ENCODE data around the gene C1orf56. TPM values are rescaled to one million over a fixed set of nuclear protein-coding genes. Genes with fewer than 3 reads are reported as not detected.

Gene C1orf56
- total and polyA plus RNA-seq, 10 of the 15 experiments (the other 5 are each of a cell fraction or from before 2014, with no cell fraction given), result 0.22 to 15.5 (median 1.5) TPM

- no peak for TF ChIP-seq ZNF207 (IDR thresholded peaks at IDR 0.05; ENCODE audit: borderline replicate concordance)
- no peak for TF ChIP-seq BCL3 (IDR thresholded peaks at IDR 0.05; ENCODE audit: borderline replicate concordance, insufficient read depth, low read depth, low read length, poor library complexity, severe bottlenecking)
- TF ChIP-seq, protein P1, sequence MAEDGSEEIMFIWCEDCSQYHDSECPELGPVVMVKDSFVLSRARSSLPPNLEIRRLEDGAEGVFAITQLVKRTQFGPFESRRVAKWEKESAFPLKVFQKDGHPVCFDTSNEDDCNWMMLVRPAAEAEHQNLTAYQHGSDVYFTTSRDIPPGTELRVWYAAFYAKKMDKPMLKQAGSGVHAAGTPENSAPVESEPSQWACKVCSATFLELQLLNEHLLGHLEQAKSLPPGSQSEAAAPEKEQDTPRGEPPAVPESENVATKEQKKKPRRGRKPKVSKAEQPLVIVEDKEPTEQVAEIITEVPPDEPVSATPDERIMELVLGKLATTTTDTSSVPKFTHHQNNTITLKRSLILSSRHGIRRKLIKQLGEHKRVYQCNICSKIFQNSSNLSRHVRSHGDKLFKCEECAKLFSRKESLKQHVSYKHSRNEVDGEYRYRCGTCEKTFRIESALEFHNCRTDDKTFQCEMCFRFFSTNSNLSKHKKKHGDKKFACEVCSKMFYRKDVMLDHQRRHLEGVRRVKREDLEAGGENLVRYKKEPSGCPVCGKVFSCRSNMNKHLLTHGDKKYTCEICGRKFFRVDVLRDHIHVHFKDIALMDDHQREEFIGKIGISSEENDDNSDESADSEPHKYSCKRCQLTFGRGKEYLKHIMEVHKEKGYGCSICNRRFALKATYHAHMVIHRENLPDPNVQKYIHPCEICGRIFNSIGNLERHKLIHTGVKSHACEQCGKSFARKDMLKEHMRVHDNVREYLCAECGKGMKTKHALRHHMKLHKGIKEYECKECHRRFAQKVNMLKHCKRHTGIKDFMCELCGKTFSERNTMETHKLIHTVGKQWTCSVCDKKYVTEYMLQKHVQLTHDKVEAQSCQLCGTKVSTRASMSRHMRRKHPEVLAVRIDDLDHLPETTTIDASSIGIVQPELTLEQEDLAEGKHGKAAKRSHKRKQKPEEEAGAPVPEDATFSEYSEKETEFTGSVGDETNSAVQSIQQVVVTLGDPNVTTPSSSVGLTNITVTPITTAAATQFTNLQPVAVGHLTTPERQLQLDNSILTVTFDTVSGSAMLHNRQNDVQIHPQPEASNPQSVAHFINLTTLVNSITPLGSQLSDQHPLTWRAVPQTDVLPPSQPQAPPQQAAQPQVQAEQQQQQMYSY (CRISPR knock-in tag; IDR thresholded peaks at IDR 0.05), result no peak
- TF ChIP-seq, protein P2, sequence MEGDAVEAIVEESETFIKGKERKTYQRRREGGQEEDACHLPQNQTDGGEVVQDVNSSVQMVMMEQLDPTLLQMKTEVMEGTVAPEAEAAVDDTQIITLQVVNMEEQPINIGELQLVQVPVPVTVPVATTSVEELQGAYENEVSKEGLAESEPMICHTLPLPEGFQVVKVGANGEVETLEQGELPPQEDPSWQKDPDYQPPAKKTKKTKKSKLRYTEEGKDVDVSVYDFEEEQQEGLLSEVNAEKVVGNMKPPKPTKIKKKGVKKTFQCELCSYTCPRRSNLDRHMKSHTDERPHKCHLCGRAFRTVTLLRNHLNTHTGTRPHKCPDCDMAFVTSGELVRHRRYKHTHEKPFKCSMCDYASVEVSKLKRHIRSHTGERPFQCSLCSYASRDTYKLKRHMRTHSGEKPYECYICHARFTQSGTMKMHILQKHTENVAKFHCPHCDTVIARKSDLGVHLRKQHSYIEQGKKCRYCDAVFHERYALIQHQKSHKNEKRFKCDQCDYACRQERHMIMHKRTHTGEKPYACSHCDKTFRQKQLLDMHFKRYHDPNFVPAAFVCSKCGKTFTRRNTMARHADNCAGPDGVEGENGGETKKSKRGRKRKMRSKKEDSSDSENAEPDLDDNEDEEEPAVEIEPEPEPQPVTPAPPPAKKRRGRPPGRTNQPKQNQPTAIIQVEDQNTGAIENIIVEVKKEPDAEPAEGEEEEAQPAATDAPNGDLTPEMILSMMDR (IDR thresholded peaks at IDR 0.05 in 2 of 3, conservative IDR thresholded peaks at IDR 0.05 in 1 of 3; ENCODE audit: control insufficient read depth in 2 of 3, extremely low read depth in 1 of 3, insufficient read depth in 1 of 3, low read depth in 3 of 3, low read length in 3 of 3), result no peak
- TF ChIP-seq ZBTB33 (IDR thresholded peaks at IDR 0.05), result no peak
These were observed 14.2 kb downstream of the C1orf56 start (continued) for GRCh38 chr1:151061704-151062103.

Measured in GM12878 (cell line).